GM18520 (cell line): ENCODE measurements around the gene TMEM88.

Experiments used
- ATAC-seq: cut with Tn5 transposase; IDR thresholded peaks from one replicate; pipeline ENCODE4 v1.9.1; 2021; ENCODE audit not compliant: unreplicated experiment

TMEM88 gene

DNA sequence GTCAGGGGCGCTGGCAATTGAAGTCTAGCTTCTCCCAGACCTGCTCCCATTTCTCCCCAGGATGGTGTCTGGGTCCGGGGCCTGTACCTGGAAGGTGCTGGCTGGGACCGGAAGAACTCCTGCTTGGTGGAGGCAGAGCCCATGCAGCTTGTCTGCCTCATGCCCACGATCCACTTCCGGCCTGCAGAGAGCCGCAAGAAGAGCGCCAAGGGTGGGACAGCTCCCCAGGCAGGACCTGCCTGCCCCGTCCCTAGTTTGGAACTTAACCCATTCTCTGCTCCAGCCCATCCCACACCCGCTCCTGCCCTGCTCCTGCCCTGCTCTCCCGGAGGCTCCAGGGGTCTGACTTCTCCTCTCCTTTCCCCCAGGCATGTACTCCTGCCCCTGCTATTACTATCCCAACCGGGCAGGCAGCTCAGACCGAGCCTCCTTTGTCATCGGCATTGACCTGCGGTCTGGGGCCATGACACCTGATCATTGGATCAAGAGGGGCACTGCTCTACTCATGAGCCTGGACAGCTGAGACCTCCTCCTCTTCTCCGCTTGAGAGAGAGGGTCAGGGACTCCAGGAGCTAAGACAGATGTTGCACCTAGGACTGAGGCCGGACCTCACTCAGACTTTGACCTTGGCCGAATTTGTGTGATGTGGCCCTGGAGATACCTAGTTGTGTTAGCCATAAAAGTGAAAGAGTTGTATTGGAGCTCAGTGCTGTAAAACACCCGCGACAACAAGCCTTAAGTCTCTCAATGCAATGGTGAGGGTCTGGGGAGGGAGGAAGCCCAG lies 21.7 kb upstream of the TMEM88 start:
- ATAC-seq: no peak

DNA sequence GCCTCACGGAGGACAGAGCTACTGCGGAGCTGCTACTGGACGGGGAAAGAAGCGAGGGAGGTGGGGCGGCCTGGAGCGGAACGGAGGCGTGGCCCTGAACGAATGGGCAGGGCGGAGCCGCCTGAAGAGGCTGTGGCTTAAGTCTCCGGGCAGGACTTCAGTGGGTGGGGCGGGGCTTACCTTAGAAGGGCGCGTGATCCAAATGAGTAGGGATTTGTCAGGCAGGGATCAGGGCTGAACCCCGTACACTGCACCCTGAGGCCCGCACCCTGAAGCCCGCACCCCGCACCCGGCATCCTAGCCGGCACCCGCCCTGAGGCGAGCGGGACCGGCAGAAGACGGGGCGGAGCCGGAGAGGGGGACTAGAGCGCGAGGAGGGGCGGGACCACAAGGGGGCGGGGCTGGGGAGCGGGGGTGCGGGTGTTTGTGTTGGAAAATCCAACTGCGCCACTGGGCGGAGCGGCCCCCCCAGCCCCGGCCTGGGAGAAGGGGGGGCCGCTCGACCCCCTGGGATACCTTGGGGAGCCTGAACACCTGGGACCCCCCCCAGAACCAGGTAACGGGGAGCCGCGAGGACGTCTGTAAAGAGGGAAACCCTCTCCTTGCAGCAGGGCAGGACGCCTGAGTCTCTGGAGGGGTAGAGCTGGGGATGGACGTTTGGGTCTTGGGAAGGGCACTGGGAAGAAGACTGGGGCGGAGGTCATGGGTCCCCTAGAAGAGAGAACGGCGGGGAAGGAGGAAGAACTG lies 20.9 kb upstream of the TMEM88 start, which contains the start of gene KDM6B:
Gene KDM6B (plus strand): TSS at position 423 of the 747 bp plus-strand sequence. CDS start 11,338 bp downstream, outside the sequence.
- ATAC-seq: peak; percentile 35

DNA sequence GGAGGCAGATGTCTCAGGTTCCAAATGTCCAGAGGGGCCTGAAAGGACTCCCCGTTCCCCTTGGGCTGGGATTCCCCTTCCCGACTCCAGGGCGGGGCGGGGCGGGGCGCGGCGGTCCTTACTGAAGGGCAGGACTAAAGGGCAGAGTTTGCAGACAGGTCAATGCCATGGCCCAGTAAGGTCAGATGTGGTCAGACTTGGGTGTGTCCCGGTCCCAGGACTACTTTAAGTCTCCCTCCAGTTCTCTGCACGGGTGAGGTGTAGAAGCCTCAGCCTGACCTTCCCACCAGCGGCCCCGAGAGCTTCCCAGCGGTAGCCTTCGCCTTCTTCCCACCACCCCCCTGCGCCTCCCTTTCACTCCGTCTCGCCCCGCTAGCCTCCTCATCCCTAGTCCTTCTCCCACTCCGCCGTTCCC lies 20.3 kb upstream of the TMEM88 start:
- no peak for ATAC-seq

DNA sequence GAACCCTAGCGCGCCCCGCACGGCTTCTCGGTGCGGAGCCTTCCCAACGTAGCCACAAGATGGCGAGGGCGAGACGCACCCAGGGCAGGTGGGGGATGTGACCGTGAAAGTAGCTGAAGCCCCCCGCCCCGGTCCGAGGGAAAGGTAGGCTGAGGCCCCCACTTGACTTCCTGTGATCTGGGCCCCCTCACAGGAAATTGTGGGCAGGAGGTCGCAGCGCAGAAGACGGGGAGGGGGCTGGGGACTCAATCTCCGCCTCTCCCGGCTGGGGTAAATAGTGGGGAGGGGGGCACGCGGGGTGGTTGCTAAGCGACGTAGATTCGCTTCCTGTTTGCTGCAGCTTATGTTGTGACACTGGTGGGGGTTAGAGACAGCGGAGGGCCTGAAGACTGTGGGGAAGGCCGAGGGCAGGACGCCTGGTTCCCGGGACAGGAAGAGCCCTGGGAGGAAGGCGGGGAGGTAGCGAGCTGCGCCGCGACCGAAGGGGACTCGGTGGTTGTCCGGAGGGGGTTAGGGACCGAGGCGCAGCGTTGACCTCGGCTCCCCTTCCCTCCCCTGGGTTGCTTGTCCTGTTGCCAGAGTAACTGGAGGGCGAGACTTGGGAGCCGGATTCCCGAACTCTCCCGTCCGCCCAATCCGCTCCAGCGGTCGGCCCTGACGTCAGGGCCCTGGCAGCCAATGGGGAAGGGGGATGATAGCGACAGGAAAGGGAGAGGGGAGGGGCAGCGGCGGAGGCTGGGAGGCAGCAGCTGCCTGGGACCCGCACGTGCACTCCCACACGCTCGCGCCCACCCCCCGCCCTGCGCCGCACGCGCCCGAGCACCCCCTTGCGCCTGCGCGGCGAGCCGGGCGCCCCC lies 19.7 kb upstream of the TMEM88 start:
- ATAC-seq: peak; percentile 38

DNA sequence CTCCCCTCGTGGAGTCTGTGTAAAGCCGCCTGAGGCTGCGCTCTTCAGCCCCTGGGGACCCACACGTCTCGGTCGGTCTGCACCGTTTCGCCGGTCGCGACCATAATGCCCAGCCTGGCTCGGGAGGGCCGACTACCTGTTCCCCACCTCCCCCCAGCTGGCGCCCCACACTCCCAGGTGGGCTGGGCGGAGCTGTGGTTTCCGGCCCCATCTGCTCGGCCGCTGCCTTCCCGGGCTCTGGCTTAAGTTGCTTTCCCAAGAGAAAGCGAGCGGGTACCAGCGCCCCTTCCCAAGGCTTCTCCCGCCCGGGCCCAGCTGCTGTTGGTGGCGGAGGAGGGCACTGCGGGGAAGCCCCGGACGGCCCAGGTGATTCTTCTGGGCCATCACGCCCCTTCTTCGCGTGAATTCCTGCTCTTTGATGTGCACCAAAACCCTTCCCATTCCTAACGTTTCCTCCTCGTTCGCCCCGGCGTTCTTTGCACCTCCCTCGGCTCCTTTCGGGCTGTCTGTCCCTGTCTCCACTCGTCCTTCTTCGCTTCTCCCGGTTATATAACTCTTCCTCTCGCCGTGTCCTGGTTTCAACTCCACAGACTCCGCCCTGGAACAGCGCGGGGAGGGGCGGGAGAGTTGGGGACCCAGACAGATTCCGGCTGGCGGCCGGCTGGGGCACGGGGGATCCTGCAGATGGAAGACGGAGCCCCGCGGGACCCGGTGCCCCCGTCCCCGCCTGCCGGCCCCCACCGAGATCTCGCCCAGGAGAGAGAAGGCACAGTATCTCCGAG lies 18.9 kb upstream of the TMEM88 start:
- peak; percentile 18 for ATAC-seq

DNA sequence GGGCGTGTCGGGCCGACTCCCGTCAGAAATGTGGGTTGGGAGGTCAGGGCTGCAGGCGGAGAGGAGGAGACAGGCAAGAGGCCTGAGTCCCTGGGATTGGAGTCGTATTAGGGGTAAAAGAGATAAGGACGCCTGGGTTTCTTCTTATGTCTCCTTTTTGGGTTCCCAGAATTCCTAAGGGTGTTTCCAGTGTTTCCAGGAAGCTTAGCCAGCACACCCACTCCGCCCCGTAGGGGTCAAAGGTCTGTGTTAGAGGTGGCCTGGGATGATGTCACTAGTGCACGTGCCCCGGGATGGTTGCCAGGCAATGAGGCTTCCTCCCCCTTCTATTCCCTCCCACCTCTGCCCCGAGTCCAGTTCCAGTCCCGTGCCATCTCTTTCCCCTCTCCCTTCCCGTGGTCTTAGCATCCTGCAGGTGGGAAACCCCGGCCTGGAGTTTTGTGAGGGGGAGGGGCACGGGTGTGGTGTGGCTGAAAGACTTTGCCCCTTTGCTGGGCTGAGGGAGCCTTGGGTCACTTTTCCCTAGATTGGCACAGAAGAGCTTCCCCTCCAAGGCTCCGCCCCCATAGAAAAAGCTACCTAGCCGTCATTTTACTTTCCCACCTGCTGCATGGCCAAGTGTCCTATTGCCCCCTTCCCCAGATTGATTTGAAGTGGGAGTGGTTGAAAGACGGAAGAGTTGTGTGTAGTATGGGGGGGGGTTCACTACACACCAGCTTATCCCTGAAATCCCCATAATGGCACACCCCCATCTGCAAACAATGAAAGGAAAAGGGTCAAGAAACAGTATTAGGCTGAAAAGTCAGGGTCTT lies 18.1 kb upstream of the TMEM88 start:
- no peak for ATAC-seq

DNA sequence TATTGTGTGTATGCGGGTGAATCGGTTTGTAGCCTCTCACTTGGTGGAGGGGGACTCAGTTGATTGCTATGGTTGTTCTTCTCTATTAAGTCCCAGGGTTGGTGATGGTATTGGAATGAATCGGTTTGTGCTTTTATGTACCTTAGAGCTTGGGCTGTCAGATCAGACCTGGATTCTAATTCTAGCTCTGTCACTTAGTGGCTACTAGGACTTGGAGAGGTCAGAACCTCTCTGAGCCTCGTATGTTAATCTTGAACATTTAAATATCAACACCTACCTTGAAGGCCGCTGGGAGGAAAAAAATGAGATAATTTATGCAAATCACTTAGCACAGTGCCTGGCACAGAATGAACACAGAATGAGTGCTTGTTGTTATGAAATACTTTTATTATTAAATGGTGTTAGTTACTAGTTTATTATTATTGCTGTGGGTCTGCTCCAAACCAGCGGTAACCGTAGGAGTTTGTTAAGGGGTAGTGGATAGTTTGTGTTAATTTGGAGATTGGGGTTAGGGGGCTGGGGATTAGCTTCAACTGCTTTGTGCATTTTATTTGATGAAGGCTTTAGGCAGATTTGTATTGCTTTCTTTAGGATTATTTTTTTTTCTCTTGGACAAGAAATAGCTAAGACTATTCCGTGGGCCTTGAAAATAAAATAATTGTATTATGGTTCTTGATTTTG lies 17.3 kb upstream of the TMEM88 start:
- no peak for ATAC-seq

DNA sequence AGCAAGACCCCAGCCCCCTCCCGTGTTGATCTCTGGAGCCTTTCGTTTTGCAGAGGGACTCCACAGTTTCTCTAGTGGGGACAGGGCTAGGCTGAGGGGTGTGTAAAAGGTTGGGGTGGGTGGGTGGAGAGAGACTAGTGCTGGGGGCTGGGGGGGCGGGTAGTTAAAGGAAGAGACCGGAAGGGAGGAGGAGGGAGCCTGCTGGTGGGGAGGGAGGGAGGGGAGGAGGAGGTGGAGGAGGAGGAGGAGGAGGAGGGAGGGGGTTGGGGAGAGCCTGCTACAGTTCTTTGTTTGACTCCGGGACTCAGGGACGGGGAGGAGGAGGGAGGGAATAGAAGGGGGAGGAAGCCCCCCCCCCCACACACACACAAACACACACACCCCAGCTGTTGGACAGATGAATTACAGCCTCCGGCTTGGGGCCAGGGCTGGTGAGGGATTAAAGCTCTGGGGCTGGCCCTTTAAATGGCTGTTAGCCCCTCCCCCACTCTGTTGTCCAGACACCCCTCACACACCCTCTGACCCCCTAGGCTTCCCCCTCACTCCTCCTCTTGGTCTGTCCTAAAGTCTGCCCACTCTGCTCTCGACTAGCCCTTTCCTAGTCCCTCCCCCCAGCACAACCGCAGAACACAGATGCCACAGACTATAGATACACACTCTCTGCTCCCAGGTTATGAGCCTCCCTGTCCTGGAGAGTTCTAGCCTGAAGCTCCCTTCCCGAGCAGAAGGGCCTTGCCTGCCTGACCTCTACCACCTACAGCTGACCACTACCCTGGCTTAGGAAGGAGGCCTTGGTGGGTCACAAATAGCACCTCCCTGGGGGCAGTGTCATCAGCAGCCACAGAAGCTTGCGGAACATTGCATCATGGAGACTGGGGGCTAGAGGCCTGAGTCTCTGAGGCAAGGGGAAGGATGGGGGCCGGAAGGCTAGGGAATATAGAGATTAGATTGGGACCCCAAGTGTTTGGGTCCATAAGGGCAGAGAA lies 16.5 kb upstream of the TMEM88 start:
- no peak for ATAC-seq

DNA sequence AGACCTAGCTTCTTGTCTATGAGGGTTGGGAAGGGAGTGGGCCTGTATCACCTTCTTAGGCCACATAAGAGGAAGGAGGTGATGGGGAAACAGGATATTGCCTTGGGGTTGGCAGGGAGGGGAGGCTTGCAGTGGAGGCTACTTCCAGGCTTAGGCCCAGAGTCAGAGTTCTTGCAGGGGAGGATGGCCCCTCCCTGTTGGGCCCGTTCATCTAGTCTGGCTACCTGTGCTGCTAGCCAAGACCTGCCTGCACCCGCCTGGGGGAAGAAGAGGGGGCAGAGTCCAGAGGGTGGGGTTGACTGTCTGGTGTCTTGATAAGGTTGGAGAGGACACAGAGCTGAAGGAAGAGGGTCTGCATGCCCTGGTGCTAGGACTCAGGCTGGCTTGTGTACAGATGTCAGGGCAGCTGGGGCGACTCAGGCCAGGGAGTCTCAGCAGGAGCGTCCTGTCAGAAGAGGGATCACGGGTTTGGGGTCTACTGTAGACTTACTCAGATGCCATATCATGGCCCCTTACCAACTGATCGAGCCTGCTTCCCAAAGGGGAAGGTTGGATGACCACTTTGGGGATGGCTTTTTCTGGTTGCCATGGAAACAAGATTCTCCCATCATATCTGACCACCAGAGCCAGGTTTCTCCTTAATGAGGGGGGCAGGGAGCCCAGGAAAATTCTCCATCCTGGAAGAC lies 15.5 kb upstream of the TMEM88 start:
- no peak for ATAC-seq

DNA sequence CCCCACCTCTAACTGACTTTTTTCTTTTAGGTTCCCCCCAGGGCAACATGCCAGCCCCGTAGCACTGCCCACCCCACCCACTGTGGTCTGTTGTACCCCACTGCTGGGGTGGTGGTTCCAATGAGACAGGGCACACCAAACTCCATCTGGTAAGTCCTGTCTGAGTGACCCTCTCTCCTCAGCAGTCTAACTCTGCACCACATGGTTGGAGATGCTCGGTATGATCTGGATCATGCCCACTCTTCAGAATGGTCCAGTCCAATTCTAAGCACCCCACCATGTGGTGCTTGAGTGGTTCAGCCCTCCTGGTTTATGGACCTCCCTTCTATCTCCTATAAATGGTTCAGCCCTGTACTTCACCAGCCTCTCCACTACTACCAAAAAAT lies 15.0 kb upstream of the TMEM88 start:
- no peak for ATAC-seq

DNA sequence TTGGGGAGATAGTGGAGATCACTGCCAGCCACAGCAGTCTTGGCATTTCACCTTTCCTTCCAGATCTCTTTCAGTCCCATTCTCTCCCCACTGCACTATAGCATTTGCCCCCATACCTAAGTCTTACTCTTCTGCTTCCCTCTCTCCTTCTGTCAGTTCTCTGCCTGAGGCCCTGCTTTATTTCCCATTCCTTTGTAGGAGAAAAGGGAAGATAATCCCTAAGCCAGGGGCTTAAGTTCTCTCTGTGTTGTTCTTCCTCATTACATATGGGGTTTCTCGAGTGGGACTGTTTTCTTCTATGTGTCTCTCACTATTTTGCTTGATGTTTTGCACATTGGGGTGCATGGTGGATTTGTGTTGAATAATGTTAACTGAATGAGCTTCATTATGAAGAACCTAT lies 14.4 kb upstream of the TMEM88 start:
- no peak for ATAC-seq

DNA sequence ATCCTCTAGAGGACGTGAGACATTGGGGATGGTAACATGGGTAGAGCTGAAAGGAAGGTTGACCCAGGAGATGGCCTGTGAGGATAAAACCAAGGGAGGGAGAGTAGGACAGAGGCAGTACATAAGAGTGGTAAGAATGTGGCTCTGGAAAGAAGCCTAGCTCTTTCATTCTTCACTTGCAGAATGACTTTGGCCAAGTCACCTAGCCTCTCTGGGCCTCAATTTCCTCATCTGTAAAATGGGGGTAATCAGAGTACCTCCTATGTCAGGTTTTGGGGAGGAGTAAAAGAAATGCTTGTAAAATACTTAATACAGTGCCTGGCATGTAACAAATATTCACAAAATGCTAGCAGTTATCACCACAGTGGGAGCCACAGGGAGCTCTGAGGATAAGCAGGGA lies 14.0 kb upstream of the TMEM88 start:
- ATAC-seq: no peak

DNA sequence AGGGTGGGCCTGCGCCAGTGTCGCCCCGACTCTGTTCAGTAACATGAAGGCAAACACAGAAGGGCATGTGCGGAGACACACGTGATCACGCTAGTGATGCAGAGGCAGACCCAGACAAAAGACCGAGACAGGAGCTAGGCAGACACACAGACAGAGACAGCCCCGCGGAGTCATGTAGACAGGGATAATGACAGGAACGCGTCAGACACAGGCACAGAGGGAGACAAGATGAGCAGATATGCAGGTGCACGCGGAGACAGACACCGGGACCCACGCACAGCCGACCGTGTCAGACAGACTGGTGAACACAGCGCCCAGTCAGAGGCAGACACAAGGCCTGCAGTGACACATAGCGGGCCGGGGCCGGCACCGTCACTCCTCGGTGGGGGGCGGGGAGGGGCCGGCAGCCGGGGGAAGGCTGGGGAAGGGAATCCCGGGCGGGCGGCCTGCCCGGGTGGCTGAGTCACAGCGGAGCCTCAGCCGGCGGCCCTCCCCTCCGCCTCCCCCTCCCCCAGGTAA lies 13.4 kb upstream of the TMEM88 start:
- no peak for ATAC-seq

DNA sequence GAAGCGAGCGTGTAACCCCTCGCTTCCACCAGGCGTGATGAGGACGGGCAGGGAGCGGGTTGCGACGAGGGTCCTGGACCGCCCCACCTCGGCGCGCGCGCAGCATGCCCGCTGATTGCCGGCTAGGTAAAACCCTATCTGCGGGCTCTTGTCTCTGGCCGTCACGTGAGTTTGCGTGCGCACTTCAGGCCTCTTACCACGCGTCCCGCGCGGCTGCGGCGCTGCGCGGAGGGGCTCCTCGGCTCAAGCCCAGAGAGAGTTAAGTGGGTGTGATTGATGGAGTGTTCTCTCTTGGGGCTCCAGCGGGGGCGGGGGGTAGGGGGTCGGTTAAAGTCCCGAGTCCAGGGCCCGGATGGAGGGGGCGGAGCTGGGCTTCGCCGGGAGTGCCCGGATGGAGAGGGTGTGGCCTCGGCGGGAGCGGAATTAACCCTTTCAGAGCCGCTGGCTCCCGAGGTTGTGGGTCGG lies 12.9 kb upstream of the TMEM88 start:
- ATAC-seq: peak; percentile 9

DNA sequence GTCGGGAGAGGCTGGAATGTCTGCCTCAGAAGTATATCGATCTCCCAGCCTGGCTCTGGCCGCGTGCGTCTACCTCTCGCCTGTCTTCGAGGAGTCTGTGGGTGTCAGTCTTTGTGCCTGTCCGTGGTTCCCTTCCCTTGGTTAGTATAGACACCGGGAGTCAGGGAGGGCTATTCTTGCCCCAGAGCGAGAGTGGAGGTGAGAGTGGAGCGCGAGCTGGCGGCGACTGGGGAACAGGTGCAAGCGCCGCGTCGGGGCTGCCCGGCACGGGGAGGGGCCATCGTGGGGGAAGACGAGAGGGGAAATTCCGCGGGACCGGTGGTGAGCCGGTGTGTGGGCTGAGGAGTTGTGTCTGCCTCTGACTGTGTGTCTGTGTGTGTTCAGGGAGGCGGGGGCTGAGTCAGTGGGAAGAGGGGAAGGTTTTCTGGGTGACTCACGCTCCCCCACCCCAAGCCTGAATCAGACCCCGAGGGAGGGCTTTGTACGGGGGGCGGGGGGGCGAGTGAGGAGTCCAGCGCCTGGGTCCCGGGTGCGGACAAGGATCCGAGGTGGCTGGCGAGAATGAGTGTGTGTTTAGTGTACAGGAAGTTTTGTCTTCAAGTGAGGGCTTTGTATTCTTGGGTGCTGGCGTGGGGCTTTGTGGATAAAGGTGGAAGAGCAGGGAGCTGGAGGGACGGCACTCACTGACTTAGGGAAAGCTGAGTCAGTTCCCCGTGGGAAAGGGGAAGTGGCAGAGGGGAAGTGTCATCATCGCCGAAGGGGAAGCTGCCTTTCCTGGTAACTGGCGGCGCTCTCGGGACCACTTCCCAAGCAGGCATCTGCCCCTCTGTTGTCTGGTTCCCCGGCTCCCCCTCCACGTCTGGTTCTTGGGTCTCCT lies 12.2 kb upstream of the TMEM88 start:
- peak; percentile 20 for ATAC-seq

DNA sequence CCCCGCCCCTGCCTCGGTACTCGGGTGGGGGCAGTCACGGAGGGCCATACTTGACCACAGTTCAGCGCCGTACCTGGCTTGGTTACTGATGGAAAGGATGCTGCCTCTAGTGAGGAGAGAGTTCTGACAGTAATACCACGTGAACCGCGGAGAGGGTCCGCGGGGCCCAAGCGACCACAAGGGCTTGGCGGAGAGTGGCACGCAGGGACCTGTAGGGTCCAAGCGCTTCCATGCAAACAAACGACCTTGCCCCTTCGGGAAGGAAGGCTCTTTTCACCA lies 11.7 kb upstream of the TMEM88 start:
- ATAC-seq: no peak
